HG02610 (cell line): ENCODE results near the gene PALMD.

Experiments
- ATAC-seq: cut with Tn5 transposase; IDR thresholded peaks from one replicate; pipeline ENCODE4 v1.9.1; 2021; ENCODE audit warnings: mild to moderate bottlenecking, moderate library complexity; ENCODE audit not compliant: unreplicated experiment

The PALMD gene

GRCh38 chr1:99645699-99646531 lies at the start of gene PALMD:
PALMD (plus strand) TSS chr1:99646113; CDS start chr1:99646318, 205 bp downstream.
- ATAC-seq = no peak

- no peak for ATAC-seq
Observed at GRCh38 chr1:99598738-99599411, 47.0 kb upstream of the PALMD start.

- no peak for ATAC-seq
Observed at GRCh38 chr1:99599678-99600175, 46.2 kb upstream of the PALMD start.

- ATAC-seq = no peak
Observed at GRCh38 chr1:99600782-99601181, 45.1 kb upstream of the PALMD start.

- ATAC-seq = no peak
Observed at GRCh38 chr1:99601208-99601607, 44.7 kb upstream of the PALMD start.

- no peak for ATAC-seq
Observed at GRCh38 chr1:99601709-99602403, 44.1 kb upstream of the PALMD start.

- ATAC-seq = no peak
Observed at GRCh38 chr1:99602404-99602969, 43.4 kb upstream of the PALMD start.

GRCh38 chr1:99603699-99604560 lies 42.0 kb upstream of the PALMD start:
- no peak for ATAC-seq

- ATAC-seq = no peak
Observed at GRCh38 chr1:99606306-99606705, 39.6 kb upstream of the PALMD start.

- ATAC-seq = no peak
Observed at GRCh38 chr1:99607590-99607989, 38.3 kb upstream of the PALMD start.

GRCh38 chr1:99608058-99608457 lies 37.9 kb upstream of the PALMD start:
- ATAC-seq = no peak

- ATAC-seq = no peak
Observed at GRCh38 chr1:99613716-99614115, 32.2 kb upstream of the PALMD start.

GRCh38 chr1:99614728-99615127 lies 31.2 kb upstream of the PALMD start:
- no peak for ATAC-seq

- ATAC-seq = no peak
Observed at GRCh38 chr1:99619583-99619982, 26.3 kb upstream of the PALMD start.

- ATAC-seq = no peak
Observed at GRCh38 chr1:99621340-99621901, 24.5 kb upstream of the PALMD start.

- ATAC-seq = no peak
Observed at GRCh38 chr1:99622702-99623347, 23.1 kb upstream of the PALMD start.

GRCh38 chr1:99623554-99623953 lies 22.4 kb upstream of the PALMD start:
- ATAC-seq = no peak

GRCh38 chr1:99627615-99628014 lies 18.3 kb upstream of the PALMD start:
- no peak for ATAC-seq

GRCh38 chr1:99629164-99629563 lies 16.7 kb upstream of the PALMD start:
- ATAC-seq = no peak
